Stimulated activated CD4-positive, alpha-beta T cell treated with anti-CD3 and anti-CD28 coated beads, Interleukin-2, amount 100 ng/mL, for 4 hours (primary cell): ENCODE results near the gene PPP1R7.
"Not testable (repeated sequence)": the region's sequence is repeated elsewhere in the genome, so short reads cannot be mapped to it uniquely, and the experiment has no call there.

Experiments
- DNase-seq: peaks from one replicate; pipeline ENCODE4 v3.0.0-alpha.2; 2020; ENCODE audit warnings: low read depth

The PPP1R7 gene

DNA sequence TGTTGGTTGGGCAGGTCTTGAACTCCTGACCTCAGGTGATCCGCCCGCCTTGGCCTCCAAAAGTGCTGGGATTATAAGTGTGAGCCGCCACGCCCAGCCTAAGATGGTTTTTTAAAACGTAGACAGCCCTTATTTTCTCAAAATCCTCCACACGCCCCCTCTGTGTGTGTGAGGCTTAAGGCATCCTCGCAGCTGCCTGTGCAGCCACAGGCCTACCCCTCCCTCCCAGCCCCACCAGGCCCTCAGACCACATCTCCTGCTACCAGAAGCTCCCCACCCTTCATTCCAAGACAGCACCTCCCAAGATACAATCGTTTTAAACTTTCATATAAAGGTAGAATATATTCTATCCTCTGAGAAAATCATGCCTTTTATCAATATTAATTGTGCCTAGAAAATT lies 43.0 kb downstream of the PPP1R7 start:
- DNase-seq, result no peak

- no peak for DNase-seq
These were observed 44.5 kb downstream of the PPP1R7 start for GRCh38 chr2:241194811-241195210.

DNA sequence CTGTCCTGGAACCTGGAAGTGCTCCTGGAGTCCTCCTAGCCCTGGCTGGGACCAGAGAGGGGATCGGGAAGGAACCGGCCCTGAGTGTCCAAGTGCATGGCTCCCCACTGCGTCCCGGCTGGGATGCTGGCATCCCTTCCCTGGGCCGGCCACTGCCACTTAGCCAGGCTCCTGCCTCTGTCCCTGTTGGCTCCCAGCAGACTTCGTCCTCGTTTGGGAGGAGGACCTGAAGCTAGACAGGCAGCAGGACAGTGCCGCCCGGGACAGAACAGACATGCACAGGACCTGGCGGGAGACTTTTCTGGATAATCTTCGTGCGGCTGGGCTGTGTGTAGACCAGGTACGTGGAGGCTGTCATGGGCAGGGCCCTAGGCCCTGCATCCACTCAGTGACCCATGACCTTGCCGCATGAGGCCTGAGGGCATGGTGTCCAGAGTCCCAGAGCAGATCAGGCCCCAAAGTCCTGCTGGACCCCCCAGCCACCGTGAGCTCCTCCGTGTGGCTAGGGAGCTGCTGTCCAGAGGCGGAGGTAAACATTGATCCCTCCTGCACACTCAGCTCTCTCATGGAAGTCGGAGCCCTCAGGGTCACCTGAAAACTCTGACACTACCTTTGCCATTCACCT lies 45.4 kb downstream of the PPP1R7 start:
- DNase-seq, result no peak

GRCh38 chr2:241197246-241197645 lies 47.0 kb downstream of the PPP1R7 start:
- not testable (repeated sequence) for DNase-seq

DNA sequence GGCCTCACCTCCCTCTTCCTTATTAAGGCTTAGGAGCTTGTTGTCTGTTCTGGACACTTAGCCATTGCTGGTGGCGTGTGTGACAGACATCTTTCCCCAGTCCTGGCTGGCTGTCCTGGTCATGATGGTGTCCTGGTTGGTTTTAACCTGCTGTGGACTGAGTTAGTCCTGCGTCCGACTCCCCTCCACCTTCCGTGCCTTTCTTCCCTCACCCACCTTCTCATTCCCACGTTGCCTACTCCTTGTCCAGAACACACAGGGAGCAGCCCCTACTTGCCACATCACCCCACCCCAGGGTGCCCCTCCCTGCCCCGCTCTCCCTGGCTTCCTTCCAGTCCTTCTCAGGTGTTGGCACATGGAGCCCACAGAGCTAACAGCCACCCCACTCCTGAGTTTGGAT lies 47.7 kb downstream of the PPP1R7 start:
- no peak for DNase-seq

GRCh38 chr2:241198381-241199279 lies 48.4 kb downstream of the PPP1R7 start:
- no peak for DNase-seq

- DNase-seq, result no peak
These were observed 49.0 kb downstream of the PPP1R7 start for GRCh38 chr2:241199286-241199685.

- DNase-seq, result no peak
These were observed 49.9 kb downstream of the PPP1R7 start for GRCh38 chr2:241199897-241200821.

GRCh38 chr2:241200822-241201395 lies 50.6 kb downstream of the PPP1R7 start:
- DNase-seq, result no peak

GRCh38 chr2:241201445-241202267 lies 51.4 kb downstream of the PPP1R7 start:
- no peak for DNase-seq

DNA sequence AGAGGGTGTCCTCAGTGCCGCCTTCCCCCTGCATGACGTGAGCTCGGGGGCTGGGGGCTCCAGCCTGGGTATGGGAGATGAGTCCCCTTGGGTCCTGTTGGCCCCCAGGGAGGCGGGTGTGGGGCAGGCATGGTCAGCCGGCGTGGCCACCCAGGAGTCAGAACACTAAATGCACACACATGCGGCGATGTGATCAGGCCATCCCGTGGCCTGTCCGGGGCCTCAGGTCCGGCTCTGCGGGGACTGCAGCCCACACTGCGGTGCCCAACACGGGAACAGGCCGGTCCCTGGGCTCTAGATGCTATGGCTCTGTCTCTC lies 52.0 kb downstream of the PPP1R7 start:
- no peak for DNase-seq

DNA sequence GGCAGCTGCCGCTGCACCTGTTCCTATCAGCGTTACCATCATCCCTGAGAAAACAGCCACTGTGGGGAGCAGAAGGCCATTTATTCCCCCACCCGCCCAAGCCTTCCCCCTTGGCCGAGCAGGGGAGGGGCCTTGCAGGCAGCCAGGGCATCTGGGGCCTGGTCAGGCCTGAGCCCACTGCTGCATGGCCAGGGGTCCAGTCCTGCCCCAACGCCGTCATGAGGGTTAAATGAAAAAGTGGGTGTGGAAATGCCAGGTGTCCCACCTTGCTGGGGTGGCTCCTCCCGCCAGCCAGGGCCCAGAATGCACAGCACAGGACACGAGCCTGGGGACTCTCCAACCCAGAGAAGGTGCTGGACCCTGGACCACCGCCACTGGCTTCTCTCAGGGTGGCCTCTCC lies 52.4 kb downstream of the PPP1R7 start:
- DNase-seq, result no peak

- no peak for DNase-seq
These were observed 53.1 kb downstream of the PPP1R7 start for GRCh38 chr2:241203218-241204009.

- DNase-seq, result no peak
These were observed 53.7 kb downstream of the PPP1R7 start for GRCh38 chr2:241204010-241204384.

GRCh38 chr2:241204490-241204889 lies 54.2 kb downstream of the PPP1R7 start:
- DNase-seq, result no peak

- DNase-seq, result no peak
These were observed 54.8 kb downstream of the PPP1R7 start for GRCh38 chr2:241205086-241205485.

DNA sequence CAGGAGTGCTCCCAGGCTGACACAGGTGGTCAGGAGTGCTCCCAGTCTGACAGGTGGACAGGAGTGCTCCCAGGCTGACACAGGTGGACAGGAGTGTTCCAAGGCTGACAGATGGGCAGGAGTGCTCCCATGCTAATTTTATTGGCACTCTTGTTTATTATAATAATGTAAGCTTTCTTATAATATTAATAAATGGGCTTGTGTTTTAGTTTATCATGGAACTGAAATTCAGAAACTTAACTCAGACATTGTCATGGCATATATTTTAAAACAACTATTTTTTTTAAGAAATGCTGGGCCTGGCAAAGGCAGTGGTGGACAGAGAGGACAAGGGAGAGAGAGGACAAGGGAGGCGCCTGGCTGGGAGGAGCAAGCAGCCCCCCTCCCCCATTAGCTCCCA lies 56.9 kb downstream of the PPP1R7 start:
- no peak for DNase-seq

GRCh38 chr2:241207641-241208040 lies 57.4 kb downstream of the PPP1R7 start:
- DNase-seq, result no peak

DNA sequence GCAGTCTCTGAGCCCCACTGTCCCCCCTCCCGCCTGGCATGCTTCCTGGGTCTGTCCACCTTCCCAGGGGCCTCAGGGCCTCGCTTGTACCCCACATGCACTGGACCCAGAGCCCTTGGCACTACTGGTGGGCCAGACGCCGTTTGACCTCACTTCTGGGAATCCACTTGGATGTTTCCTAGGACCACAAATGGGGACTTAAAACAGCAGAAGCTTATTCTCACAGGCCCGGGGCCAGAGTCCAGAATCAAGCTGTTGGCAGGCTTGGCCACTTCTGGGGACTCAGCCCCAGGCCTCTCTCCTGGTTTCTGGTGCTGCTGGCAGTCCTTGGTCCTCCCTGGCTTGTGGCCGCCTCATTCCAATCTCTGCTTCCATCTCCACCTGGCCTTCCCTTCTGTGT lies 57.8 kb downstream of the PPP1R7 start:
- DNase-seq, result no peak

DNA sequence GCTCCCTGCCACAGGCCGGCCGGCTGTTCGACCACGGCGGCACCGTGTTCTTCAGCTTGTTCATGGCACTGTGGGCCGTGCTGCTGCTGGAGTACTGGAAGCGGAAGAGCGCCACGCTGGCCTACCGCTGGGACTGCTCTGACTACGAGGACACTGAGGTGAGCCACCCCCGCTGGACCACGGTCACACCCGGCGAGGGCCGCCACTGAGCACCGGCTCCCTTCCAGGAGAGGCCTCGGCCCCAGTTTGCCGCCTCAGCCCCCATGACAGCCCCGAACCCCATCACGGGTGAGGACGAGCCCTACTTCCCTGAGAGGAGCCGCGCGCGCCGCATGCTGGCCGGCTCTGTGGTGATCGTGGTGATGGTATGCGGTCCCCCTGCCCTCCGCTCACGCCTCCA lies 59.0 kb downstream of the PPP1R7 start:
- no peak for DNase-seq

GRCh38 chr2:241211276-241211675 lies 61.0 kb downstream of the PPP1R7 start:
- DNase-seq, result no peak
